HG02610 (cell line): ENCODE results near the gene DAB2IP.

Experiments used
- ATAC-seq: cut with Tn5 transposase; IDR thresholded peaks from one replicate; pipeline ENCODE4 v1.9.1; 2021; ENCODE audit warnings: mild to moderate bottlenecking, moderate library complexity; ENCODE audit not compliant: unreplicated experiment

The DAB2IP gene

DNA sequence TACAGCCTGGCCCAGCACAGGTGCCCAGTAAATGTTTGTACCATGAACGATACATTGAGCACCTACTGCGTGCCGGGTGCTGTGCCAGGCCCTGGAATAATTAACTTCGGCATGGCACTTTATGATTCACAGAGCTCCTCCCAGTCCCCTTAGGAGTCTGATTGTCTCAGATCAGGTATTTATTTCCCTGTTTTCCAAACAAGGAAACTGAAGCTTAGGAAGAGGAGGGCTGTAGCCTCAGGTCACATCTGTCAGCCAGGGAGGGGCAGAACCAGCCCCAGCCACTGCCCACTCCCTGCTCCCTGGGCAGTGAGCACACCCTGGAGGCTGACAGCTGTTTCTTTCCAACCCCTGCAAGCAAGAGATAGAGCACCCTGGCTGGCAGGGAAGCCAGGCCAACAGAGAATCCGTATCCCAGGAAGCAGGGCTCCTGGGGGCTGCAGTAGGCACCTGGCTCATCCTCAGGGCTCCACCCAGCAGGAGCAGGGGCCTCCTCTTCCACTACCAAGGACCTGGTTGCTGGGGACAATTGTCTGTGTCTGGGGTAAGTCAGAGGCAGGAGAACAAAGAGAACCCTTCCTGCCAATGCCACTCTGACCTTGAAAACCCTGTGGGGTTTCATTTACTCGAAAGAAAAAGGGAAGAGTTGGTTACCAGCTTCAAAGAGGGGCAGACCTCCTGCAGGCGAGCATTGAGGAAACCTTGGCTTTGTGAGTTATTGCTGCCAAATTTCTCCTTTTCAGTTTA lies 69.0 kb downstream of the DAB2IP start:
- ATAC-seq: no peak

DNA sequence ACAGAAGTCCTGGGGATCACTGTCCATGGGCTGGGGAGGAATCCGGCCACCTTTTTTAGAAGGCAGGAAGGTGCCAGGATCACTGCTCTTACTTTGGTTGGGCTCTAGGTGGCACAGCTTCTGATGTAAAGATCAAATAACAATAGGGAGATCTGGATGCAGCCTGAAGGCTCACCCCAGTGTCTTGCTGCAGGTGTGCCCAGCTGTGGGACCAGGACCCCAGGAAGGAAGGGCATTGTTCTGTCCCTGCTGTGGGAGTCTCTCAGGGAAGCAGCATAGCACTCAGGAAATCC lies 69.6 kb downstream of the DAB2IP start:
- ATAC-seq: no peak

DNA sequence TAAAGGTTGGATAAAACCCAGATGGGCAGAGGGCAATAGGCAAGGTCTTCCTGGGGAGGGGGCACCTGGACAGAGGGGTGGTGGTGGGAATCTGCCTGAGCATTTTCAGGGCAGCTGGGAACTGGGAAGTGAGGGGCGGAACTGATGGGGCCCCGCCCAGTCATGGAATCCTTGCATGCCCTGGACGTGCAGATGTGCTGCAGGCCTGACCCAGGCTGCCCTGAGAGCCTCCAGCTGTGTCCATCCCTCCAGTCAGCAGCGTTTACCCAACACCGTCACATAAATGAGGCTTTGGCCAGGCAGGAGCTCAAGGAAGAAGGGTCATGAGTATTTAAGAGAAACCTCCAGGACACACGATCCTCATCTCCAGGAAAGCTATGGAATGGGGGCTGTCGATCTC lies 70.3 kb downstream of the DAB2IP start:
- no peak for ATAC-seq

DNA sequence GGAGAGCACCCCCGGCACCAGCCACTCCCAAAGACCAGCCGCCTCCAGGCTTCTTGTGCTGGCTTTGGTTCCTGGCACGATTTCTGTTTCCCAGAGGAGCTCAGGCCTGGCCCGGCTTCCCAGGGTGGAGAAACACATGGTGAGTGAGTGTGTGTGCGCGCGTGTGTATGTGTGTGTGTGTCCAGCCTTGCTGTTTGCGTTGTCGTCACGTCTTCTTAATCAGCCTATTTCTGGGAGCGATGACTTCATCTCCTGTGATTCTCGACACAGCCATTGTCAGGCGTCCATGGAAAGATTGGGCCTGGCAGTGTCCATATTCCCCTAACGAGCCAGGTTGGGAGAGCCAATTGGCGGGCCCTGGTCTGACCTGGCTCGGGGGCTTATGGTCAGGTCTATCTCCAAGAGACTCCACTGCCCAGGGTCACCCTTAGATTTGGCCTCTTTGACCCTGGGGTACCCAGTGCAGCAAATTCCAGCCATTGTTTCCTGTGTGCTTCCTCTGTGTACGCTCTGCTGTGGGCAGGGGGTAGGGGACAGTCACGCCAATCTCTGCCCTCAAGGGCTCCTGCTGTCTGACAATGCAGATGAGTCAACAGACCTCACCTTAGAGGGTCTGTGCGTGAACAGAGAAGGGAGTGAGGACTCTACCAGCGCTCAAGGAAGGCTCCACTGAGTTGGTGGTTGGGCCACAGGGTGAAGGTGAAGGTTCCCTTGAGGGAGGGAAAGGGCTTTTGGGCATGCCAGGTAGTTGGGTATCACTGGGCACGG lies 73.8 kb downstream of the DAB2IP start:
- ATAC-seq: no peak

DNA sequence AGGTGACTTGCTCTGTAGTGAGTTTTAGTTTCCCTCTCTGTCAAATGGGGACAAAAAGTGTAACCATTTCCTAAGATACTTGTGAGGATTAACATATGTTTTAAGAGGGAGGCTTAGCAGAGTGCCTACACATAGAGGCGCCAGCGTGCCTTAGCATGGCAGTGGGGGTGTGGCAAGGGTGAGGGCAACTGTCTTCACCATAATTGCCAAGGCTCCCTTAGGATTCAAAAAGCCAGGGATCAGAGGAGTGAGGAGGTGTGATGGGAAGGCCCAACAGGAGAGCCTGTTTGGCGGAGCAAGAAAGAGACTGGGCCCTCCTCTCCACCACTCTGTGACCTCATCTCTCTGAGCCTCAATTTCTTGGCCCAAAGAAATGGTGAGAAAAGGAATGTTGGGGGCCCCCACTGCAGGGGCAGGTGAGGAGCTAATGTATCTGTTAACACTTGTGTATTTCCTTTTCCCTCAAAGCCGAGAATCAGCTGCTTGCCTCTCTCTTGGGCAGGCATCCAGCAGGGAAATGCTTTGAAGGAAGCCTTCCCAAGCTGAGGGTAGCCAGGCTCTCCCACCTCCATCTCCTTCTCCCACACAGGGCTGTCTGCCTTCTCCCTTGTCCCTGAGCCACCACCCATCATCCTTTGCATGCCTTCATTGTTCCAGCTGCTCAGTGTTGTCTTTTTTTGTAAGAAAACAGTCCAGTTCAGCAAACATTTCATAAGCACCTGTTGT lies 76.0 kb downstream of the DAB2IP start:
- ATAC-seq: no peak

DNA sequence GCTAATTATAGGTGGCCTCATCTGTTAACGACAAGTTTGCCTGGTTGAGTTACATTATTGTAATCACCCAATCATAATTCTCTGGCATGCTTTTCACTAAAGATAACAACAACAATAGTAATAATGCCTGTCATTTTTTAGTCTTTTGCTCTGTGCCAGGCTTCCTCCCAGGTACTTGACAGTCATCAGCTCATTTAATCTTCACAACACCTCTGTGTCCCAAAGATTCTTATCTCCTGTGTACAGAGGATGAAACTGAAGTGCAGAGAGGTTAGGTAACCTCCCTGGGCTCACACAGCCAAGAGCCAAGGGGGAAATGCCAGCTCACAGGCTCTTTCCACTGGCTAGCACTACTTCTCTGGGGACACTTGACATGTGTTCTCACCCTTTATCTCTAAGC lies 77.5 kb downstream of the DAB2IP start:
- ATAC-seq: no peak

DNA sequence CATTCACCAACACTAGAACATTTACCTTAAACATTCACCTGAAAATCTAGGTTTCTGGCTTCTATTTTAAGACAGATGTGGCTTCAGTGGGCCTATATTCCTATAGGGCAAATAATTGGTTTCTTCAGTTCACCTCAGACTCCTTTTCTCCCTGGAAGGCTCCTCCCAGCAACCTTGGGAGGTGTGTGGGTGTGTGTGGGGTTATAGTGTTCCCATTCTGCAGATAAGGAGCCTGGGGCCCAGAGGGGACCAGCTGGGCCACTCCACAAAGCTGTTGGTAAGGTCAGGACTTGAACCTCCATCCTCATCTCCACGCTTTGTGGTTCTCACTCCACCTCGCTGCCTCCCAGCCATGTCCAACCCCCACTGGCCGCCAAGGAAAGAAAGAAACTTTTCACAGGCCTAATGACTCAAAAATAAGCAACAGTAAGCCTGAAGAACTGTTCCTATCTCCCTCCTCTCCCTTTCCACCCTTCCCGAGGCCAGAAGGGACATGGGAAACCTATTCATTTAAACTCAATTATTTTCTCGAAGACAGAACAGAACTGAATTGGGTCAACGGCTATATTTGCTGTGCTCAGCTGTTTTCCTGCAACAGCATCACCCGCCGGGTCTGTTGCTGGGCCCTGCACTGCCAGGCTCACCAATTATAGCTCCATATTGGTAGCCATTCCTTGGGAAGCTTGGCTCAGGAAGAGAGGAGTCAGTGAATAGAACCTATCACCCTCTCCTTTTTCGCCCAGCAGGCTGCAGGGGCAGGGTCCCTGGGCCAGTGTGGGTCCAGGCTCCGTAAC lies 78.5 kb downstream of the DAB2IP start:
- ATAC-seq: no peak

DNA sequence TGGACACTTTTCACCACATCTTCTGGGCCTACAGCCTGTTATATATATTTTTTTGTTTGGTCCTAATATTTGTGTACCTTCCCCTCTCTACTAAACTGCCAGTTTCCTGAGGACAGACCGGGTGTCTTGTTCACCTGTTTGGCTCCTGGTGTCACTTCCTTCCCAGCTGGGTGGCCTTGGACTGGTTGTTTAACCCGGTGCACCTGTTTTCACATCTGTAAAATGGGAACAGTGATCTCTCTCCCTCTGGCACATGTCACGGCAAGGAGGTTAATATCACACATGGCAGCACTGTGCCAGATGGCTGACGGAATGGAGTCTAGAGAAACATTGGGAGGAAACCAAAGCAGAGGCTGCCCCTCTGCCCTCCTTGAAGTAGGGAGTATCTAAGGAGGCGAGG lies 79.7 kb downstream of the DAB2IP start:
- no peak for ATAC-seq

DNA sequence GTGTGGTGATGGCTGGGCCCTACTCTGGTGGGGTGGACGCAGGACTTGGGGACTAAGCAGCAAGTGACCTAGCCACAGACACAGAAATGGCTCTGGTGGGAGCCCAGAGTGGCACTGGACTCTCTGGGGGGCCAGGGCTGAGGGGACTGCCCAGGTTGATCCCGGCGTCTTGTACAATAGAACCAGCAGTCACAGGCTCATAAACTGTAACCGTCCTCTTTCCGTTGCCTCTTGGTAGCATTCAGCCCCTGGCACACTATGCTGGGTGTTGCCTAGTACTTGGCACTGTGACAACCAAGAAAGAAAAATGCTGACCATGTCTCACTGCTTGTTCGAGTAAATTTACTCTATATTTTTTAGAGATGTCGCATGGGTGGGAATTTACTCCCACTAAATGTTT lies 80.5 kb downstream of the DAB2IP start:
- ATAC-seq: no peak

DNA sequence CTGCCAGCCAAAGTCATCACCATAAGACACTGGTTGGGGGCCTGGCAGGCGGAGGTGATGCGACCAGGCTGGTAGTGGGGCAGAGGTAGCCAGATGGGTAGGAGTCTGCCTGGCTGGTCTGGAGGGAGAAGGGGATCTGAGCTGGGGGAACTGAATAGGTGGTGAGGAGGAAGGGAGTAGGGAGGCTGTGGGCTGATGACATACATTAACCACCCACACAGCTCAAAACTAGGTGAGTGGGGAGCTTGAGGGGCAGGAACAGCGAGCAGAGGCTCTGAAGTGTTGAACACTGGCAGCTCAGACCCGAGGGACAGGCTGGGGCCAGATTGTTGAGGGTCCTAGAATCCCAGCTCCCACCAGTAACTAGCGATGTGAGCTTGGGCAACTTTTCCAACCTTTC lies 81.0 kb downstream of the DAB2IP start:
- no peak for ATAC-seq

DNA sequence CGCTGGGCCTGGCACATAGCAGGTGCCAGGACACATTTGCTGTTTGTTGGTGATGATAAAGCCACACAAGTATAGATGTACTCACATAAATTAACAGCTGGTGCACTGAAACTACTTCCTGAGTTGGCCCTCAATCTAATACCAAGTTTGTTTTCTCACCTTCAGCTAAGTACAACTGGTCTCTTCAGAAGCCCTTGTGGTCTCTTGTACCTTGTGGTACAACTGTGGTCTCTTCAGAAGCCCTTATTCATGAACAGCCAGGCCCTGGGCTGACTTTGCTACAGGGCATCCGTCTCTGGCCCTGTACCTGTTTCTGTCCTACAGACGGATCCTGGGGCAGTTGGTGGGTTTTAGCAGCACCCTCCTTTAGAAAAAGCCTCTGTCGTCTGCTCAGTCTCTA lies 81.5 kb downstream of the DAB2IP start:
- ATAC-seq: no peak

DNA sequence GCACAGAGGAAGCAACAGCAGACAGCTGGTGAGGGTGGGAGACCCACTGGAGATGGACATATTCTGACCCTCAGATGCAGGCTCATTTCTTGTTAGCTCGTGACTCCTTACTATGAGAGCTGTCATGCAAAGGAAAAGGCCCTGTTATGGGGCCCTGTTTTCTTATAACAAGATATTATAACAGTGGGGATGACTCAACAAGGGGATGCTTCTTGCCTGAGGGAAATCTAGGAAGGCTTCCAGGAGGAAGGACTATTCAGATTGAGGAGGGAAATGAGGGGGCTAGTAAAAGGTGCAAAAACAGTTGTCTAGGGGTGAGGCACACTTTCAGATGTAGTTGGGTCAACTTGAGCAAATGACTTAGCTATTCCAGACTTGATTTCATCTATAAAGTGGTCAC lies 83.0 kb downstream of the DAB2IP start:
- no peak for ATAC-seq

DNA sequence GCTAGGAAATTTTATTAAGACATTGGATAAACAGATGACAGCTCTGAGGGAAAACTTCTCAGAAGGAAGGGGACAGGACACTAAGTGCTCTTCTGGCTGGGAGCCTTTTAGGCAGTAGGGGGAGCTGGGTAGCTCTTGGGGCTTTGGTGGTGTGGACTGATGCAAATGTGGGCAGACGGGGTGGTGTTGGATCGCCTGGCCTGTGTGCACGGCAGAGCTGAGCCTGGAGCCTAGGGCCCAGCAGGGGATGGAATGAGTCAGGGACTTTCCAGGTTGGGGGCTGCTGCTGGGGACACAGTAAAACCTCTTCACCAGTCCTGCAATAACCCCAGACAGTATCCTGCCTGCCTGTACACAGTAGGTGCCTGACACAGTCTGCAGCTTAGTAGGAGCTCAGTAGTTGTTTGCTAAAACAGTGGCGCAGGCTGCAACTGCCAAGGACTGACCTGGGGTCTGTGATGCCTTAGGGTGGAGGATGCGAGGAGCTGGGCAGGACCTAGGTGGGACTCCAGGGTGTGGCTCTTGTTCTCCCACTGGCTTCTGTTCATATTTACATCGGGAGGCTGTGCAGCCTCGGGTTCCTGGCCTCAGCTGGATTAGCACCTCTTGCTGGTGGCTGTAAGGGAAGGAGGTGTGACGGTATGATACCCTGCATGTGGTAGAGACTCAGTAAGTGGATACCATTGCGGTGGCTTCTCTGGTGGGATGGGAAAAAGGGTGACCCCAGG lies 83.8 kb downstream of the DAB2IP start:
- ATAC-seq: peak; percentile 74

DNA sequence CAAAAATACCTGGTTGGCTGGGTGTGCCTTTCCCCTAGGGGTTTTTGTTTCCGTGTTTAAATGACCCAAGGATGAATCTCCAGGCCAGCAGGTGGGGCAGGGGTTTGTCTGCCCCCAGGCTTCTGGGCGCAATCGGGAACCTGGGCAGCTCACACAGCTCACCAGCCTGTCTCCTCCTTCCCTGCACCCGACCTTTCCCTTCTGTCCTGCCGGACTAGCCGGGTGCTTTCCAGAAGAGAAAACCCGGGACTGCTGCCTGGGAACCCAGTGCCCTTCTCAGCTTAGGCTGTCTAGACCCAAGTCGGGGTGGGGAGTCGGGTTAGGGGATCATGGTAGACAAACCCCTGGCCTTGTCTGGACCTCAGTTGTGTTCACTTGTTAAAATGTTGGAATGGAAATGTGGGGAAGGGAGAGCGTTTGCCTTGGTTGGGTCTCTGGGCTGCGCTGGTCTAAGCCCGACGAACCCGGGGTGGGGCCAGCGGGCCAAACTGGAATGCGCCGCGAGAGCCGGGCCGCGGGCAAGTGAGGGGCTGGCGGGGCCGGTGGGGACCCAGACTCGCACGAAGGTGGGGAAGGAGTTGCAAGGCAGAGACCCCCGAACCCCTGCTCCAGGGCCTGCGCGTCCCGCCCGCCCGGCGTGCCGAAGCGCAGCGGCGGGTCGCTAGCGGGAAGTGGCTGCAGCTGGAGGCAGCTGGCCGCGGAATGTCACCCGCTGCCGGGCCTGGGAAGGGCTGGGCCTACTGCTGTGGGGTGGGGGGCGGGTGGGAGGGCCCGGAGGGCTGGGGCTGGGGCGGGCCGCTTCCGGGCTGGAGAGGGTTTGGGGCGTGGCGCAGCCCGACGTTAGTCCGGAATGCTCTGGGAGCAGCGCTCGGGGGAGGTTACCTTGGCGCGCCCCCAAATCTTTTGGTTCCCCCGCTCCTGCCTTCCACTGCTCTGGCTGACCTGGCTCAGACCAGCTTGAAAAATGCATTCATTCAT lies 84.6 kb downstream of the DAB2IP start:
- no peak for ATAC-seq

DNA sequence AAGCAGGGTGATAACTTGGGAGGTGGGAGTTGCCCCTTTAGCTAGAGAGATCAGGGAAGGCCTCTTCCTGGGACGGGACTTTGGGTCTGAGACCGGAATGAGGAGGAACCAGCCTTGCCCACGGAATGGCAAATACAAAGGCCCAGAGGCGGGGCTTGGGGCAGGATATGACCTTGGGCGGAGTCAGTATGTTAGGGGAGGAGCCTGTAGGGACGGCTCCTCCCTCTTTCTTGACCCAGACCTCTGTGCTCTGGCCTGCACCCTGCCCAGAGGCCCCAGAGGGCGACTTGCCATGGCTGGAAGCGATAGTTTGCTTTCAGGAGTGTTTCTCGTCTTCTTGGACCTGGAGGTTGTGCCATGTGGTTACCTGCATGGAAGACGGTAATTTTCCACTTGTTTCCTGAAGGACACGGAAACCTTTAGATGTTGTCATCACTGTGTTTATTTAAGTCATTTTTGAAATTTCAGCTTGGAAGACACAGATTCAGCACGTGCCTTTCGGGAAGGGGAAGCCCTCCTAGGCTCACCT lies 85.6 kb downstream of the DAB2IP start:
- ATAC-seq: no peak

DNA sequence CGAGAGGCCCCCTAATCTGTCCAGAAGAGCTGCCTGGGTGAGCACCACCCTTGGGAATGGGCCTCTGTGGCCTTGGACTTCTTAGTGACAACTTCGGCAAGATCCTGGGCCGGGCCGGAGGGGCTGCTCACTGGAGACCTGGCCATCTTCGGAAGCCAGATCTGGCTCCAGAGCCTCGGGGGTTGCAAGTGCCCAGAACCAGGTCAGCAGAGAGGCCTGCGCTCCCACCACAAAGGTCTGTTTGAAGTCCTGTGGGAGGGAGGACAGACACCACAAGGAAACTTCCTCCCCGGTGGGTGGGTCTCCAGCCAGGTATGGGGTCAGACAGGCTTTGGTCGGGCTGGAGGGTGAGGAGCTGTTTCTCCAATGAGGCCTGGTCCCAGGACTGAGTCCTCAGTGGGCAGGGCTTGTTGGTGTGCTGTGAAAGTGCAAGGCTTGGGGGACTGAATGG lies 86.1 kb downstream of the DAB2IP start:
- ATAC-seq: no peak

DNA sequence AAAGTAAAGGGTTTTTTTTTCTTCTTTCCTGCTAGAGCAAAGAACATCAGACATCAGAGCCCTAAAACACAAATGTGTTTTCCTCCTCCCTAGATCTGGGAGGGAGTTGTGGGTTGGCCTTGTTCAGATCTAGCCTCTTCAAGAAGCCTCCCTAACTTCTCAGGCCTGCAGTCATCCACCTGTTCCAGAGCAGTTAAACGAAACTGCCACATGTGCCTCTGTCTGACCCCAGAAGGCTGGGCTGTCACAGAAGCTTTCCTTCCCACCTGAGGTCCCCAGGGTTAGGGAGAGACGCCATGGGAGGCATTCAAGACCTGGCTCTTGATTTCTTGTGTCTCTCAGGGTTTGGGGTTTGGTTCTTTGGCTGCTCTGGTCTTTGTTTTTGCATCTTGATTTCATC lies 87.0 kb downstream of the DAB2IP start:
- no peak for ATAC-seq

DNA sequence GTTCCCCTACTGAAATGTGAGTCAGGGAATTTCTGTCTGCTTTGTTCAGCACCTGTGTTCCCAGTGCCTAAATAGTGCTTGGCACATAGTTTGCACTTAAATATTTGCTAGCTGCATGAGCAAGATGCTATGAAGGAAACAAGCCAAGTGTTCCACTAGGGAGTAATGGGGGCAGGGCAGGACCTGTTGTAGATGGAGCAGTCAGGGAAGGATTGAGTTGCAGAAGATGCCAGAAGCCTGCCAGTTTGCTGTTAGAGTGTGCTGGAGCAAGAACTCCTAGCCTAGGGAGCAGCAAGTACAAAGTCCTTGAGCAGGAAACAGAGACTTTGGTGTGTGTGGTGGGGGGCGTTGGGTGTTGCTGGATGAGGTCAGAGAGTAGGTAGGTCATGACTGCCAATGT lies 87.5 kb downstream of the DAB2IP start:
- no peak for ATAC-seq

DNA sequence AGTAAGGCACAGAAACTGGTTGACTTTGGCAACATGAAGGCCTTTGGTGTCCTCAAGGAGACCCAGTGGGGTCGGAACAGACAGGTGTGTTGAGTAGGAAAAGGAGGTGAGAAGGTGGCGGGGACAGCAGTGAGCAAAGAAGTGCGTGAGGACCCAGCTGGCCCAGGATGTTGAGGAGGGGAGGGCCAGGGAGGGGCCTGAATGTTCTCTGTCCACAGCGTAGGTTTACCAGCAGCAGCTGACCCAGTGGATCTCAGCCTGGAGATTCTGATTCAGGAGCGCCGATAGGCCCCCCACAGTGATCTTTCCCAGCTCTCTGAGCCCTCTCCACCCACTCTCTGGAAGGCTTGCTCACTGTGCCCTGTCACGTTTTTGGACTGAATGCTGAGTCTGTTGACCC lies 88.5 kb downstream of the DAB2IP start:
- no peak for ATAC-seq
